Right lobe of liver (tissue), 4 donors: ENCODE results near the gene CBX7.

ENCODE experiments used
- POLR2A ChIP-seq: fragments of 450-650 bp; IDR thresholded peaks from one replicate; pipeline ENCODE4 v1.6.1; 2017; ENCODE audit warnings: antibody characterized with exemption, mild to moderate bottlenecking
- TF ChIP-seq, protein P1 (sequence below), 4 donors: fragments of 200-600 bp in 3 of 4; fragments of 450-650 bp in 1 of 4; IDR thresholded peaks; one replicate each; pipeline versions ENCODE4 v1.5.1 to v1.8.0; 2016 to 2022; ENCODE audit warnings: antibody characterized with exemption in 4 of 4, mild to moderate bottlenecking in 2 of 4
- donor health status: DM: no; HTN: no; CAD: no.
- donor health status: DM: no; HTN: no; CAD: no.
- donor health status: DM: no; HTN: yes; CAD: no.

DNA sequence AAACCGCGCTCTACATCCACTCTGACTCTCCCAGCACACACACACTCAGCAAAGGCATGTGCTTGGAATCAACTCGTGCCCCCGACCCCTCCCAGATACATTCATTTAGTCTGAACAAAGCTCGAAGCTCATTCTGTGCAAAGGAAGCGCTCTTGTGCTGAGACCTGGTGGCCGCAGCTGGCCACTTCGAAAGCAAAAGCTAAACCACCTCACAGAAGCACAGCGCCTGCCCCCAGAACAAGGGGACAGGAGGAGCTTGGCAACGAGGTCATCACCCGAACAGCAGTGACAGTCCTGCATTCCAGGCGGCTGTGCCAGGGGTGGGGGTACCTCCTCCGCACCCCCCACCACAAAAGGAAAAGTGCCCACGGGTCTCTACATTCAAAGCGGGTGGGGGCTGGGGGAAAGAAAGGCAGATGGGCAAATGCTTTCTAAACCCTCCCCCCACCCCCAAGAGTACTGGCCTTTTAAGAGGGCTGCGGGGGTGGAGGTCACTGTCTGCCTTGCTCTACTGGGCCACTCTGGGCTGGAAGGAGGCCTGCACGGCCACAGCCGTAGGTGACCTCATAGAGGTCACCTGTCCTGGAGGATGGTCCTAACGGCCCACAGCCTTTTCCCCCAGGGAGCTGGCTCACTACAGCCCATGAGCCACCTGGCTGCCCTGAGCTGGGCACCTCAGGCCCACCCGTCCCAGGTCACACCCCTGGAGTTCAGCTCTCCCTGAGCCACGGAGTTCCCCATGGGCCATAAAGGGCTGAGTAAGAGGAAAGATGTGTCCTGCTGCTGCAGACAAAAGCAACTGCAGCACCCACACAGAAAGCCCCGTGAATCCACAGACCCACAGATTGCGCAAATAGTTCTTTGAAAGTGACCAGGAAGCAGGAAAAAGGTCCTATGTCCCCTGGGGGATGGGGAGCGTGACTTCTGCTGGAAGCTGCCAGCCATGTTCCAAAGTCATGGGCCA is 21.3 kb downstream of the CBX7 start:
- TF ChIP-seq, protein P1, sequence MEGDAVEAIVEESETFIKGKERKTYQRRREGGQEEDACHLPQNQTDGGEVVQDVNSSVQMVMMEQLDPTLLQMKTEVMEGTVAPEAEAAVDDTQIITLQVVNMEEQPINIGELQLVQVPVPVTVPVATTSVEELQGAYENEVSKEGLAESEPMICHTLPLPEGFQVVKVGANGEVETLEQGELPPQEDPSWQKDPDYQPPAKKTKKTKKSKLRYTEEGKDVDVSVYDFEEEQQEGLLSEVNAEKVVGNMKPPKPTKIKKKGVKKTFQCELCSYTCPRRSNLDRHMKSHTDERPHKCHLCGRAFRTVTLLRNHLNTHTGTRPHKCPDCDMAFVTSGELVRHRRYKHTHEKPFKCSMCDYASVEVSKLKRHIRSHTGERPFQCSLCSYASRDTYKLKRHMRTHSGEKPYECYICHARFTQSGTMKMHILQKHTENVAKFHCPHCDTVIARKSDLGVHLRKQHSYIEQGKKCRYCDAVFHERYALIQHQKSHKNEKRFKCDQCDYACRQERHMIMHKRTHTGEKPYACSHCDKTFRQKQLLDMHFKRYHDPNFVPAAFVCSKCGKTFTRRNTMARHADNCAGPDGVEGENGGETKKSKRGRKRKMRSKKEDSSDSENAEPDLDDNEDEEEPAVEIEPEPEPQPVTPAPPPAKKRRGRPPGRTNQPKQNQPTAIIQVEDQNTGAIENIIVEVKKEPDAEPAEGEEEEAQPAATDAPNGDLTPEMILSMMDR (IDR thresholded peaks at IDR 0.05): no peak
- TF ChIP-seq POLR2A: no peak
